GM21825 (cell line): ENCODE results near the gene IFI6.

Experiments
- ATAC-seq: cut with Tn5 transposase; IDR thresholded peaks from one replicate; pipeline ENCODE4 v1.9.1; 2021; ENCODE audit warnings: mild to moderate bottlenecking, moderate library complexity; ENCODE audit not compliant: unreplicated experiment

The IFI6 gene

GRCh38 chr1:27676410-27676809 lies 4.4 kb upstream of the IFI6 start:
- ATAC-seq = no peak

- ATAC-seq = no peak
Measured at GRCh38 chr1:27672750-27673112, 739 bp upstream of the IFI6 start.

GRCh38 chr1:27669876-27670275 lies 2.1 kb downstream of the IFI6 start:
- no peak for ATAC-seq

GRCh38 chr1:27668808-27669723 lies 2.9 kb downstream of the IFI6 start:
- ATAC-seq = no peak

GRCh38 chr1:27668121-27668807 lies 3.7 kb downstream of the IFI6 start:
- no peak for ATAC-seq

GRCh38 chr1:27666791-27667254 lies 5.2 kb downstream of the IFI6 start:
- ATAC-seq = no peak

- ATAC-seq = no peak
Measured at GRCh38 chr1:27666294-27666693, 5.7 kb downstream of the IFI6 start.

GRCh38 chr1:27665016-27665651 lies 6.9 kb downstream of the IFI6 start:
- ATAC-seq = no peak

GRCh38 chr1:27664291-27664690 lies 7.7 kb downstream of the IFI6 start:
- ATAC-seq = no peak

- ATAC-seq = peak; percentile 34
Measured at GRCh38 chr1:27662707-27663393, 9.1 kb downstream of the IFI6 start.

- no peak for ATAC-seq
Measured at GRCh38 chr1:27662261-27662660, 9.7 kb downstream of the IFI6 start.

- ATAC-seq = no peak
Measured at GRCh38 chr1:27661412-27662075, 10.4 kb downstream of the IFI6 start.

GRCh38 chr1:27660300-27660835 lies 11.6 kb downstream of the IFI6 start:
- ATAC-seq = no peak

GRCh38 chr1:27659497-27660299 lies 12.3 kb downstream of the IFI6 start:
- ATAC-seq = peak; percentile 60

GRCh38 chr1:27658951-27659496 lies 13.0 kb downstream of the IFI6 start:
- peak; percentile 16 for ATAC-seq

- no peak for ATAC-seq
Measured at GRCh38 chr1:27656157-27656893, 15.7 kb downstream of the IFI6 start.

- ATAC-seq = no peak
Measured at GRCh38 chr1:27655151-27655937, 16.6 kb downstream of the IFI6 start.
